RPMI7951 (cell line): ENCODE measurements around the gene PLIN1. TPM values are rescaled to one million over a fixed set of nuclear protein-coding genes. Genes with fewer than 3 reads are reported as not detected.

Experiments used
- DNase-seq: peaks from one replicate; pipeline ENCODE4 v3.0.0-alpha.2; 2012; ENCODE audit warnings: low read depth
- total RNA-seq: library from RNA; depleted of rRNA; stranded (reverse); fragments of >200 nt; shearing (Covaris generic); gene quantifications from 2 replicates; pipeline ENCODE4 v1.2.3, GENCODE V29; 2014; rRNA removed

Gene PLIN1
- total RNA-seq = 0.20 TPM in 1 of 2 replicates, not detected in the other

GRCh38 chr15:89679212-89679611, at the start of gene PLIN1:
Gene PLIN1, minus strand, starts transcription at chr15:89679367. Its CDS starts 1,878 bp downstream, at chr15:89677489.
- DNase-seq = no peak

- DNase-seq = peak; percentile 18
Observed at GRCh38 chr15:89728254-89728653, 49.1 kb upstream of the PLIN1 start.

- no peak for DNase-seq
Observed at GRCh38 chr15:89725064-89725463, 45.9 kb upstream of the PLIN1 start.

DNA sequence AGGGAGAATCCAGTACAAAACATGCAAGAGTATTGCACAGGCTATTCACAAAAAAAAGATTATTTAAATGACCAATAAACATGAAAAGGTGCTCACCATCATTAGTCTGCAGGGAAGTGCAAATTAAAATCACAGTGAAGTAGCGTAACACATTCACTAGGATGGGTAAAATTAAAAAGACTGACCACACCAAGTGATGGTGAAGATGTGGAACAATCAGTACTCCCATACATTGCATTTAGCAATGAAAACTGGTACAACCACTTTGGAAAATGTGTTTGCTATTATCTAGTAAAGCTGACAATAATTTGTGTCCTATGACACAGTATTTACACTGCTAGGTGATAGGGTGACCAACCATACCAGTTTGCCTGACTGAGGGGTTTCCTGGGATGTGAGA, 45.5 kb upstream of the PLIN1 start:
- no peak for DNase-seq

DNA sequence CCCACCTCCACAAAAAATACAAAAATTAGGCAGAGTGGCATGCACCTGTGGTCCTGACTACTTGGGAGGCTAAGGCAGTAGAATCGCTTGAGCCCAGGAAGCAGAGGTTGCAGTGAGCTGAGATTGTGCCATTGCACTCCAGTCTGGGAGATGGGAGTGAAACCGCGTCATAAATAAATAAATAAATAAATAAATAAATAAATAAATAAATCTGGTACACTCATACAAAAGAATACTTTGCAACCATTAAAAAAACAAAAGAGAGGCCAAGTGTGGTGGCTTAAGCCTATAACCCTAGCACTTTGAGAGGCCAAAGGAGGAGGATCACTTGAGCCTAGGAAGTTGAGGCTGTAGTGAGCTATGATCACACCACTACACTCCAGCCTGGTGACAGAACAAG, 43.9 kb upstream of the PLIN1 start:
- no peak for DNase-seq

DNA sequence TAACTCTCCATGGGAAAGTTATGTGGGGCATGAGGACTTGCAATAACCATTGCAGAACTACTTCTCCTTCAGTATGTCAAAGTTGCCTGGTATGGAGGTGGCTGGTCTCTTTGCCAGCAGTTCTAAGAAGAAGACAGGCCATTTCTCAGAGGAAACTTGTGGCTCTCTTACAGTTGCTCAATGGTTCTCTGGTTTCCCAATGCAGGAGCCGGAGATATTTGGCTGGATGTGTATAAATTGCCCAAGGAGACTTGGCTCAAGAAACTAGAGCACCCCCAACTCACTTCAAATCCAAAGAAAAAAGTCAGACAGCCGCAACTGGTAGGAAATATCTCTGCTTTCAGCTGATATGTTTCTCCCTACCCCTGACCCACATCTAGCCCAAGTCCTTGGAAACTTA, 35.6 kb upstream of the PLIN1 start:
- DNase-seq = no peak

GRCh38 chr15:89707577-89707976, 28.4 kb upstream of the PLIN1 start:
- DNase-seq = no peak

- DNase-seq = no peak
Observed at GRCh38 chr15:89704411-89704810, 25.2 kb upstream of the PLIN1 start.

DNA sequence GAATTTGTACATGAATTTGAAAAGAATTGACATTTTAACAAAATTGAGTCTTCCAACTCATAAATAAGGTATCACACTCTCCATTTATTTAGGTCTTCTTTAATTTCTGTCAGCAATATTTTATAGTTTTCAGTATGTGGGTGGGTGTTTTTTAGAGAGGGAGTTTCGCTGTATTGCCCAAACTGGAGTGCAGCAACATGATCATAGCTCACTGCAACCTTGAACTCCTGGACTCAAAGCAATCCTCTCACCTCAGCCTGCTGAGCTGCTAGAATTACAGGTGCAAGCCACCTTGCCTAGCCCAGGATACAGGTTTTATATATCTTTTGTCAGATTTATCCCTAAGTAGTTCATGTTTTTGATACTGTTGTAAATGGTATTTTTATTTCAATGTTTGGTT, 16.0 kb upstream of the PLIN1 start:
- DNase-seq = no peak

DNA sequence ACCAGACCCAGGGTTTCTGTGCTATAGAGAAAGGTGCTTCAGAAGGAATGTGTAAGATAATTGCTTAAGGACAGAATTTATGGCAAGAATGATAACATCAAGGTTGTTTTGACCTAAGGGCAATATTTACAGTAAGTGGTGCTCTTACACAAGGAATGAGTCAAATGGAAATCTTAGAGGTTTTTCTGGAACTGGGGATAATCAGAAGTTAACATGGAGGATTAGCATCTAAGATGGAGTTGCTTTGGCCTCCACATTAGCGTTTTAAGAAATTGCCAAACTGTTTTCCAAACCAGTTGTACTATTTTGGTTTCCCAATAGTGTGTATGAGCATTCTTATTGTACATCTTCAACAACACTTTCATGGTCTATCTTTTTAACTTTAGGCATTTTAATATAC, 14.5 kb upstream of the PLIN1 start:
- no peak for DNase-seq

DNA sequence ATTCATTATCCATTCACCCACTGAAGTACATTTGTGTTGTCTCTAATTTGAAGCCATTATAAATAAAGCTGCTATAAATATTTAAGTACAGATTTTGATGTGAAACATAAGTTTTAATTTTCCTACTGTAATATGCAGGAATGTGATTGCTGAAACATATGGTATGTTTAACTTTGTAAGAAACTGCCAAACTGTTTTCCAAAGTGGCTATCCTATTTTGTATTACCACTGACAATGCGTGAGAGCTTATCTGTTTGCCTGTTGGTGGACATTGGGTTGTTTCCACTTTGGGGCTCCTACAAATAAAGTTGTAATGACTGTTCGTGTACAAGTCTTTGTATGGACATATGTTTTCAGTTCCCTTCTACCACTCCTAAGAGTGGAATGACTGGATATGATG, 13.9 kb upstream of the PLIN1 start:
- no peak for DNase-seq

DNA sequence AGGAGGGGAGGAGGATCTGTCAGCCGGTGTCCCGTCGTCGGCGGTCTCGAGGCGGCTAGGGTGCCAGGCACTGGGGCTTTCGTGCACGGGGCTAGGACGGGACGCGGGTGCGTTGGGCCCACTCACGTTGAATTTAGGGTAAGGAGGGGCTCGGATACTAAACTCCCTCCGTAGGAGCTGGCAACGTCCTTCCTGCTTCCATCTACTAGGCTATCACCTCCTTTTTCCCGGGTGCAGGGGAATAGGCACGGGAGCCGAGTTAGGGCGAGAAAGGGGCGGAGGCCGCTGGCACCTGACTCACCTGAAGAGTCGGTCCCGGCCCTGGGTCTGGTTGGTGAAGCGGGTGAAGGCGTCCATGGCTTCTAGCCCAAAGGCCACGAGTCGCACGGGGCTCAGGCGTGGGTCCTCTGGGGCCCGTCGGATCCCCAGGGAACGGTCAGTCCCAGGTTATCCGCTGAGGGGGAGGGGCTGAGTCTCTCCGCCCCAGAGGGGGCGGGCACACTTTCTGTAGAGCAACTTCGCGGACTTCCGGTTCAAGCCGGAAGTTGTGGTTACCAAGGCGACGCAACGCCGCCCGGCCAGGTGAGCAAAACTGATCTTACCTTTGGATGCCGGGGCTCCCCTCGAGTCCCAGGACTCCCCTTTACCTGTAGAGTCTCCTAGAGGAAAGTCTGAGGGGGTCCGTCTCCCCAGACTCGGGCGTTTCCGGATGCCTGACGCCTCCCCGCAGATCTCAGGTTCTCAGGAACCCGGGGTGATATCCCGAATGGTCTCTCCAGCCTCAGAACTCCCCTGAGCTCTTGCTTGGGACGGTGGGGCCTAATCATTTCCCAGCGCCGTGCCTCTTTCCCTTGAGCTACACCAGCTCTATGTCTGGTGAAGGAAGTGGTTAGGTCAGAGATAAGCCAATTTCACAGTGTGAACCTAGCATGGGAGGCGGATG, 11.4 kb upstream of the PLIN1 start, which contains the start of the genes PEX11A and WDR93:
Gene PEX11A (minus strand): TSS at position 479 of the 943 bp plus-strand sequence. CDS start 122 bp downstream, at position 357.
Gene WDR93 (plus strand): TSS at position 536 of the 943 bp plus-strand sequence. CDS start 10,936 bp downstream, outside the sequence.
- peak; percentile 72 for DNase-seq

DNA sequence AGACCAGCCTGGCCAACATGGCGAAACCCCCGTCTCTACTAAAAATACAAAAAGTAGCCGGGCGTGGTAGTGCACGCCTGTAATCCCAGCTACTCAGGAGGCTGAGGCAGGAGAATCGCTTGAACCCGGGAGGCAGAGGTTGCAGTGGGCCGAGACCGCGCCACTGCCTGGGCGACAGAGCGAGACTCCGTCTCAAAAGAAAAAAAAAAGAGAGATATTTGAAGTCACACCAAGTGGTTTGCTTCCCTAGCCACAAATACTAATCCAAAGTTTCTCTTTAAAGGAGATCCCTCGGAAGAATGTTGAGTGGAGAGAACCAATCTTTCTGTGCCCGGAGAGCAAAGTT, 10.7 kb upstream of the PLIN1 start:
- DNase-seq = peak; percentile 16

GRCh38 chr15:89686522-89686921, 7.4 kb upstream of the PLIN1 start:
- DNase-seq = no peak

GRCh38 chr15:89685995-89686394, 6.8 kb upstream of the PLIN1 start:
- DNase-seq = no peak

DNA sequence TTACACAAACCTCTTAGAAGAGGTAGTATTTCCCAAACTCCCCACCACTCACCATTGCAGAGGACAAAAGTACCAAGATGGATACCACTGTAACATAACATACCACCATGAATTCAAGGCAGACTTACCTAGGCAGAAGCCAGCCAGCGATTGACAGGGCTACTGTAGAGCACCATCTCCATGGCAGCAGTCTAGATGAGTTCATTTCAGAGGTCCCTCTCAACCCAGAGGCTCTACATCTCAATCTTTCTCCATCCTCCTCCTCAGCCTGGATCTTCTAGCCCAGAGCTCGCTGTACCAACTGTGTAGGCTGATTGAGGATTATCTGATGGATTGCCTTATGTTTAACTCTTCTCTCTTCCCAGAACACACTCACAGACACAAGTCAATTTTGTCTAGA, 2.0 kb upstream of the PLIN1 start:
- no peak for DNase-seq

GRCh38 chr15:89680282-89680873, 1.2 kb upstream of the PLIN1 start:
- DNase-seq = peak; percentile 48

DNA sequence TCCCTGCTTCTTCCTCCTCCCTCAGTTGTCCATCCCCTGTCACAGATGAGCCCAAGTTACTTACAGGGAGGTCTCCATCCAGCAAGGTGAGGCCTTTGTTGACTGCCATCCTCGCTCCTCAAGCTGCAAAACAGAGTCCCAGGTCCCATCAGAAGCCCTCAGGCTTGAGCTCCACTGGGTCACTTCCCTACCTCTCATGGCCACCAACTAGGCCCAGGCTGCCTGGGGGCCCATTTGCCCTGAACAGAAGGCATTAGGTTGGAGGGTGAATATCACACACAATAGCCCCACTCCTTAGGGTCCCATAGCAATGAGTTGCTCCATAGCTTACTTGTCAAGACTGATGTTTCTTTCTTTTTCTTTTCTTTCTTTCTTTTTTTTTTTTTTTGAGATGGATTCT, 1.8 kb downstream of the PLIN1 start:
- DNase-seq = no peak

DNA sequence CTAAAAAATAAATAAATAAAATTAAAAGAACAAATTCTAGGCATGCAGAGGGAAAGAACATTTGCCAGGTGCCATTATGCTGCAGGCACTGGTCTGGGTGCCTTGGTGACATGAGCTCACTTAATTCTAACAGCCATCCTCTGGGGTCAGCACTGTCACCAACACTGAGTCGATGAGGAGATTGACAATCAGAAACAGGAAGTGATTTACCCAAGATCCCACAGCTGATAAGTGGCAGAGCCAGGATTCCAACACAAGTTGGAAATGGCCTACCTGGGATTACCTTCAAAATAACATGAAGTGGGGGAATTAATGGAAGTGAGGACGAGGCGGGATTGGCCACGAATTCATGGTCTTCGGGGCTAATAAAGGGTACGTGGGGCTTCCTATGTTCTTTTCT, 3.6 kb downstream of the PLIN1 start:
- DNase-seq = no peak

DNA sequence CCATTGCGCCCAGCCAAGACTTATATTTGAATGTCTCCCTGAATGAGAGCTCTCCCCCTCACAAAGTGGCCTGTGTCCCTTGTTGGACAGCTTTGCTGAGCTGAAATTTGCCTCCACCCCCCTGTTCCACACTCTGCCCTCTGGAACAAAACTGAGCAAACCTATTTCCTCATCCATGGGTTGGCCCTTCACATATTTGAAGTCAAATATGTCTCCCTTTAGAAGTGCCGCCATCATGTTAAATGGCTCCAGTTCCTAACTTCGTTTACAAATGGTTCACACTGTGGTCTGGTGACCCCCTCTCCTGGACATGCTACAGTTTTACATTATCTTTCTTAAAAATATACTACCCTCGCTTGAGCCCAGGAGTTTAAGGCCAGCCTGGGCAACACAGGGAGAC, 4.6 kb downstream of the PLIN1 start:
- DNase-seq = peak; percentile 40

GRCh38 chr15:89673165-89673512, 6.0 kb downstream of the PLIN1 start:
- DNase-seq = peak; percentile 24

DNA sequence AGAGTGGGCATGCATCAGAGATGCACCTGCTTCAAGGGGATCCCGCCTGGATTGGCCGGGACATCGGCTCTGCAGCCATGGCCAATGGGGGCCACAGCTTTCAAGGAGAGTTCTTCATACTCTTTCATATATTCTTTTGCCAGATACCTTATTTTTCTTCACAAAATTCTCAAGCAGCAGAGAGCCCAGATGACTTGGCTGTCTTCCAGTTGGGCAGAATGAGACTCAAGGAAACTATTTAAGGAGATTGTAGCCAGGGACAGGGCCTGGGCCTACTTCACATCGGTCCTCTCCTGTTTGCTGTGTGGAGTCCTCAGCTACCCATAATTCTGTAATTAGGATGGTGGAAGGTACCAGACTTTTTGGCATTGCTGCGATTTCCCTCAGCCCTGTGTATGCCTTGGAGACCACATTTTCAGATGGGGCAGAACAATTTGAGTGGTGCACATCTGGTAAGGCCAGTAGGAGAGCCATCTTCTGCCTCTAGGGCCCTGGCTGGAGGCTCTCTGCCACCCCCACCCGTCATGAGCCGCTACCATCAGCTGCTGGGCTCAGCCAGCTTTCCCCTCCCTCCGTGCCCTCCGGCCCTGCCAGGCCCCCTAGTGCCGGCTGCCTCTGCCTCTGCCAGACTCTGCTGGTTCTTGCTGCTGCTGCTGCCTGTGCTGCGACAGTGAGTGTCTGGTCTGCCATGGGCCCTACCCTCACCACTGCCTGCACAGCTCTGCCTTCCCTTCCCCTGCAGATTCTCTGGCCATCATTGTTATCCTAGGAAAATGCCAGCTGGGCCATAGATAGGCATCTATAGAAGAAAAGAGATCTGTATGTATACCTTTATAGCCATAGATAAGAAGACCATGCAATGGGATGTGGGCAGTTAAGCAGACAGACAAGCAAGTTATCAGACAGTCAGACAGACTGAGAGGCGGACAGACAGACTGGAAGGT, 6.7 kb downstream of the PLIN1 start:
- no peak for DNase-seq
